Nephron progenitor cell (in vitro differentiated cells): ENCODE results near the gene FAM131C.
"Not testable (repeated sequence)": the region's sequence is repeated elsewhere in the genome, so short reads cannot be mapped to it uniquely, and the experiment has no call there.

Experiments
- DNase-seq: peaks from one replicate; pipeline ENCODE4 v3.0.0; 2021
- H3K27ac Mint-ChIP-seq: 2 replicates; pipeline ENCODE4 v1.8.0; 2021; ENCODE audit warnings: mild to moderate bottlenecking, moderate library complexity, mixed read lengths
- H3K27me3 Mint-ChIP-seq: 2 replicates; pipeline ENCODE4 v1.8.0; 2021; ENCODE audit warnings: mild to moderate bottlenecking, low read depth, mixed read lengths; ENCODE audit not compliant: poor library complexity
- H3K36me3 Mint-ChIP-seq: 2 replicates; pipeline ENCODE4 v1.8.0; 2021; ENCODE audit warnings: low read depth, mixed read lengths
- H3K4me1 Mint-ChIP-seq: 2 replicates; pipeline ENCODE4 v1.8.0; 2021; ENCODE audit warnings: mixed read lengths
- H3K4me3 Mint-ChIP-seq: 2 replicates; pipeline ENCODE4 v1.8.0; 2021; ENCODE audit warnings: mild to moderate bottlenecking, moderate library complexity, mixed read lengths
- H3K9me3 Mint-ChIP-seq: 2 replicates; pipeline ENCODE4 v1.8.0; 2021; ENCODE audit warnings: mild to moderate bottlenecking, moderate library complexity, mixed read lengths
- TF ChIP-seq, protein P1 (sequence below): fragments of 200-600 bp; sonication (generic); IDR thresholded peaks from 2 replicates; pipeline ENCODE4 v1.5.0; 2021; ENCODE audit warnings: antibody characterized with exemption

Gene FAM131C

DNA sequence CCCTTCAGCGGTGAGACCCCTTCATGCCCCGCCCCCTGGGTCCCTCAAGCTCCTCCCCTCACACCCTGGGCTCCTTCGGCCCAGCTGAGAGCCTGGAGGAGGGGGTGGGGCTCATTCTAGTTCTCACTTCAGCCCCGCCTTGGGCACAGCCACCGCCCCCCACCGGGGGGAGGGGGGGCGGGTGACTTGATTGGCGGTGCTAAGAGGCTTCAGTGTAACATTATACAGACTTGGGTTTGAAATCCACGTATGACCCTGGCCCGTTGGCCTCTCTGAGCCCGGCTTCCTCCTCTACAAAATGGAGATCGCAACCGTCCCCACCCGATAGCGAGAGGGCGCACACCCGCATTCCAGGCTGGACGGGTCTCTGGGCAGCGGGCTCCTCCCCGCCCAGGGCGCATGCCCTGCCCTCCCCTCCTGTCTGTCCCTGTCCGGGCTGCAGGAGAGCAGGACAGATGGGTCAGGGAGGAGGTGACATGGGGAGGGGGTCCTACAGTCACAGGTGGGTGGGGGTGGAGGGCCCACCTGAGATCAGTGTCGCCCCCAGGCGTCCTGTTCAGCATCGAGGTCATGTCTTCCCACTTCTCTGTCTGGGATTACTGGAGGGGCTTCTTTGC lies 24.8 kb downstream of the FAM131C start:
- H3K4me1 Mint-ChIP-seq = peaks cover 25% of the 10 kb centered on the region
- no peaks in the 10 kb centered on the region for H3K9me3 Mint-ChIP-seq
- no peaks in the 10 kb centered on the region for H3K36me3 Mint-ChIP-seq
- H3K27me3 Mint-ChIP-seq = no peaks in the 10 kb centered on the region
- peak; percentile 95 for DNase-seq
- H3K4me3 Mint-ChIP-seq = peak overlapping the region; percentile 71
- no peak overlapping the region for H3K27ac Mint-ChIP-seq
- TF ChIP-seq, protein P1, sequence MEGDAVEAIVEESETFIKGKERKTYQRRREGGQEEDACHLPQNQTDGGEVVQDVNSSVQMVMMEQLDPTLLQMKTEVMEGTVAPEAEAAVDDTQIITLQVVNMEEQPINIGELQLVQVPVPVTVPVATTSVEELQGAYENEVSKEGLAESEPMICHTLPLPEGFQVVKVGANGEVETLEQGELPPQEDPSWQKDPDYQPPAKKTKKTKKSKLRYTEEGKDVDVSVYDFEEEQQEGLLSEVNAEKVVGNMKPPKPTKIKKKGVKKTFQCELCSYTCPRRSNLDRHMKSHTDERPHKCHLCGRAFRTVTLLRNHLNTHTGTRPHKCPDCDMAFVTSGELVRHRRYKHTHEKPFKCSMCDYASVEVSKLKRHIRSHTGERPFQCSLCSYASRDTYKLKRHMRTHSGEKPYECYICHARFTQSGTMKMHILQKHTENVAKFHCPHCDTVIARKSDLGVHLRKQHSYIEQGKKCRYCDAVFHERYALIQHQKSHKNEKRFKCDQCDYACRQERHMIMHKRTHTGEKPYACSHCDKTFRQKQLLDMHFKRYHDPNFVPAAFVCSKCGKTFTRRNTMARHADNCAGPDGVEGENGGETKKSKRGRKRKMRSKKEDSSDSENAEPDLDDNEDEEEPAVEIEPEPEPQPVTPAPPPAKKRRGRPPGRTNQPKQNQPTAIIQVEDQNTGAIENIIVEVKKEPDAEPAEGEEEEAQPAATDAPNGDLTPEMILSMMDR = no peak

DNA sequence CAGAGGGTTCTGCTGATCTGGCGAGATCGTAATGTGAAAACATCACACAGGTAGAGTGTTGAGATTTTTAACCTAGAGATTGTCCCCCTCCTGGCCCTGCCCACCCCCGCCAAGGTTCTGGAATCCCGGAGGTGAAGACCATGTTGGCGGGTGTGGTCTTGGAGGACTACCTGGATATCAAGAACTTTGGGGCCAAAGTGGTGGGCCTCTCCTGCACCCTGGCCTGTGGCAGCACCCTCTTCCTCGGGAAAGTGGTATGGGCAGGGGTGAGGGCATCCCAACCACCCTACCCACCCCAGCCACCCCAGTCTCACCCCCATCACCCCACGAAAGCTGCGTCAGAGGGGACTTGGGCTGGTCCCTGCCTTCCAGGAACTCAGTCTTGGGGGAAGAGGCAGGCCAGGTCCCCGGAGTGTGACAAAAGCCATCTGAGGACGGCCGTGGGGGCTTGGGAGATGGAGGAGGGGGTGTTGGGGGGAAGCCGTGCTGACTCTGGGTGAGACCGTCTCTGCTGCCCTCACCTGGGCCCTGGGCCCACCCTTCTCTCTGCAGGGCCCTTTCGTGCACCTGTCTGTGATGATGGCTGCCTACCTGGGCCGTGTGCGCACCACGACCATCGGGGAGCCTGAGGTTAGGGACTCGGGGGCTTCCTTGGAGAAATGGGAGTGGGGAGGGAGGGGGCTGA lies 25.5 kb downstream of the FAM131C start:
- no peak for DNase-seq
- peak overlapping the region; percentile 36 for H3K4me3 Mint-ChIP-seq
- TF ChIP-seq, protein P1 = no peak
- H3K9me3 Mint-ChIP-seq = no peaks in the 10 kb centered on the region
- H3K36me3 Mint-ChIP-seq = no peaks in the 10 kb centered on the region
- H3K27ac Mint-ChIP-seq = no peak overlapping the region
- H3K4me1 Mint-ChIP-seq = peaks cover 29% of the 10 kb centered on the region
- H3K27me3 Mint-ChIP-seq = peaks cover 3% of the 10 kb centered on the region

DNA sequence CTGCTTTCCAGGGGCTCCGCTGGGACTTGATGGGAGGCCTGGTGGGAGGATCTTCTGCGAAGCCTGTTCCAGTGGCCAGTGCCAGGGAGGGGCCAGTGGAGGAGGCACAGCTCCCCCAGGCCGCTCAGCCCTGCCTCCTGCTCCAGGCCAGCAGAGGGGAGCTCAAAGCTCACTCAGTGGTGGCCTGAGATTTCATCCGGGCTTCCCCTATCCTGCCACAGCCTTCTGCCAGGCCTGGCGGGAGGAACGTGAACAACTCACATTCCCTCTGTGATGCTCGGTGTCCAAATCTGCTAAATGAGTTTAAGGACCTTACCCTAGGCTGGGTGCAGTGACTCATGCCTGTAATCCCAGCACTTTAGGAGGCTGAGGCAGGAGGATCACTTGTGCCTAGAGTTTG lies 26.6 kb downstream of the FAM131C start:
- Mint-ChIP-seq H3K4me3 (peak overlapping the region; percentile 36), H3K27me3 (peaks cover 6% of the 10 kb centered on the region), H3K9me3 (no peaks in the 10 kb centered on the region), H3K36me3 (no peaks in the 10 kb centered on the region), H3K4me1 (peaks cover 29% of the 10 kb centered on the region), H3K27ac (no peak overlapping the region)
- TF ChIP-seq, protein P1 = no peak
- DNase-seq = no peak

DNA sequence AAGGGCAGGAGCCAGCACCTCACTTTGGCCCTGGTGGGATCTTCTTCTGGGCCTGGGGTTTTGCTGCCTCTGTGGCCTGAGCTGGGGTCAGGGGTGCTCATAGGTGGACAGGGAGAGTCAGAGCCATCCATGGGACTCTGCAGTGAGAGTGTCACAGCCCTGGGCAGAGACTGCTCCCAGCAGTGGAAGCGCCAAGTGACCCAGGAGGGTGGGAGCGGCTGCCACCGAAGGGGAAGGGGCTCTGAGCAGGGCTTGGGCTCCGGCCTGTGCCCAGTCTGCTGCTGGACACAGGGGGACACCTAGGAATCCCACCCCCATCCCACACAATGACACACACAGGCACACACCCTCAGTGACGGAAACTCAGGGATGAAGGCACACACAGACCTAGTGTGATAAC lies 29.5 kb downstream of the FAM131C start:
- H3K9me3 Mint-ChIP-seq = no peaks in the 10 kb centered on the region
- peaks cover 19% of the 10 kb centered on the region for H3K27me3 Mint-ChIP-seq
- H3K4me1 Mint-ChIP-seq = peaks cover 23% of the 10 kb centered on the region
- DNase-seq = no peak
- H3K36me3 Mint-ChIP-seq = no peaks in the 10 kb centered on the region
- TF ChIP-seq, protein P1 = no peak
- H3K4me3 Mint-ChIP-seq = no peak overlapping the region
- no peak overlapping the region for H3K27ac Mint-ChIP-seq

DNA sequence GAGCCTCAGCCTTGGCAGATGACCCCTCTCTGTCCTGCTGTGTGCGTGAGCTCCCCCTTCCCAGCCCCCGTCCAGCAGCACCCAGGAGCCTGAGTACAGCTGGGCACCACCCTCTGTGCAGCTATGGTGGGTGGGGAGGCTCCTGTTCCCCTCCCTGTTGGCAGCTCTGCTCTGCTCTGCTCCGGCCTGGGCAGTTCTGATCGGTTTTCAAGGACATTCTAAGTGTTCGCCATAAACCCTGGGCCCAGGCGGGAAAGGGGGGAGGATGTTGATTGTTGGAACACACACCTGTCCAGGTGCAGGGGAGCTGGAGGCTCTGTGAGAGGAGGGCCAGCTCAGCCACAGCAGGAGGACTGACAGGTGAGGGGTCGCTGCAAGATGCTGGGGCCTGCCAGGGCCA lies 29.9 kb downstream of the FAM131C start, which contains the start of gene CLCNKB:
CLCNKB (plus strand) TSS at position 262 of the 400 bp plus-strand sequence. CDS start 711 bp downstream, outside the sequence.
- peaks cover 23% of the 10 kb centered on the region for H3K4me1 Mint-ChIP-seq
- H3K4me3 Mint-ChIP-seq = no peak within 1 kb of the TSS
- TF ChIP-seq, protein P1 = no peak
- H3K27me3 Mint-ChIP-seq = peaks cover 19% of the 10 kb centered on the region
- H3K36me3 Mint-ChIP-seq = no peaks in the 10 kb centered on the region
- no peaks in the 10 kb centered on the region for H3K9me3 Mint-ChIP-seq
- no peak within 1 kb of the TSS for H3K27ac Mint-ChIP-seq
- no peak for DNase-seq

DNA sequence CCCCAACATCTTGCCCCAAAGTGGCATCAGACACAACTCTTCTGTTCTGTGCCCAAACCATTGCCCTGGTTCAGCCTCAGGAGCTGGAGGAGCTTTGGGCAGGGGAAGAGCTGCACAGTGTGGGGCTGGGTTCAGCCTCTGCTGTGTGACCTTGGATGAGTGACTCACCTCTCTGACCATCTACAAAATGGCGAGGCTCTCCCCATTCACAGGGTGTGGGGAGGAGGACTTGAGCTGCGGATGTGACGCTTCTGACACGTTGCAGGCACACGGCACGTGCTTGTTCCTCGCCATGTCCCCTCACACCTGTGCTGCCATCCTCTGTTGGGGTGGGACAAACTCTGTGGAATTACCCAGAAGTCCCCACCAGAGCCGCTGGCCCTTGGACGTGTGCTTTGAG lies 30.8 kb downstream of the FAM131C start:
- H3K9me3 Mint-ChIP-seq, H3K4me3 Mint-ChIP-seq, H3K36me3 Mint-ChIP-seq, H3K27ac Mint-ChIP-seq, DNase-seq: not testable (repeated sequence)
- peaks cover 25% of the 10 kb centered on the region for H3K27me3 Mint-ChIP-seq
- H3K4me1 Mint-ChIP-seq = peaks cover 21% of the 10 kb centered on the region
